Activated CD4-positive, CD25-positive, alpha-beta regulatory T cell treated with anti-CD3 and anti-CD28 coated beads, Interleukin-2, amount 50 U/mL, for 72 hours (primary cell): Measurements from ENCODE around the gene SLC8A2.
"Not testable (repeated sequence)": the region's sequence is repeated elsewhere in the genome, so short reads cannot be mapped to it uniquely, and the experiment has no call there.

Source experiments
- DNase-seq: peaks from one replicate; pipeline ENCODE4 v3.0.0; 2021

The SLC8A2 gene

GRCh38 chr19:47427241-47428176 is 44.2 kb downstream of the SLC8A2 start:
- peak; percentile 76 for DNase-seq

- no peak for DNase-seq
These were observed 48.4 kb downstream of the SLC8A2 start for GRCh38 chr19:47423203-47423882.

DNA sequence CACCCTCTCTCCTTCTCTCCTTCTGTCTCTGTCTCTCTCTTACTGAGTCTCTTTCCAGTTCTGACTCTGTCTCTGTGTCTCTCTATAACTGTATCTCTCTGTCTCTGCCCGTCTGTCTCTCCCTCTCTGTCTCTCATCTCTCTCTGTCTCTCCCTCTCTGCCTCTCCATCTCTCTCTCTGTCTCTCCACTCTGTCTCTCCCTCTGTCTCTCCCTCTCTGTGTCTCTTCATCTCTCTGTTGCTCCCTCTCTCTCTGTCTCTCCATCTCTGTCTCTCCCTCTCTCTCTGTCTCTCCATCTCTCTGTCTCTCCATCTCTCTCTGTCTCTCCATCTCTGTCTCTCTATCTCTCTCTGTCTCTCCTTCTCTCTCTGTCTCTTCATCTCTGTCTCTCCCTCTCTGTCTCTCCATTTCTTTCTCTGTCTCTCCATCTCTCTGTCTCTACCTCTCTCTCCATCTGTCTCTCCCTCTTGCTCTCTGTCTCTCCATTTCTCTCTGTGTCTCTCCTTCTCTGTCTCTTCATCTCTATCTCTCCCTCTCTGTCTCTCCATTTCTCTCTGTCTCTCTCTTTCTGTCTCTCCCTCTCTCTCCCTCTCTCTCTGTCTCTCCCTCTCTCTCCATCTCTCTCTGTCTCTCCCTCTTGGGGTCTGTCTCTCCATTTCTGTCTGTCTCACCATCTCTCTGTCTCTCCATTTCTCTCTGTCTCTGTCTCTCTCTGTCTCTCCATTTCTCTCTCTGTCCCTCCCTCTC is 49.1 kb downstream of the SLC8A2 start:
- DNase-seq: no peak

DNA sequence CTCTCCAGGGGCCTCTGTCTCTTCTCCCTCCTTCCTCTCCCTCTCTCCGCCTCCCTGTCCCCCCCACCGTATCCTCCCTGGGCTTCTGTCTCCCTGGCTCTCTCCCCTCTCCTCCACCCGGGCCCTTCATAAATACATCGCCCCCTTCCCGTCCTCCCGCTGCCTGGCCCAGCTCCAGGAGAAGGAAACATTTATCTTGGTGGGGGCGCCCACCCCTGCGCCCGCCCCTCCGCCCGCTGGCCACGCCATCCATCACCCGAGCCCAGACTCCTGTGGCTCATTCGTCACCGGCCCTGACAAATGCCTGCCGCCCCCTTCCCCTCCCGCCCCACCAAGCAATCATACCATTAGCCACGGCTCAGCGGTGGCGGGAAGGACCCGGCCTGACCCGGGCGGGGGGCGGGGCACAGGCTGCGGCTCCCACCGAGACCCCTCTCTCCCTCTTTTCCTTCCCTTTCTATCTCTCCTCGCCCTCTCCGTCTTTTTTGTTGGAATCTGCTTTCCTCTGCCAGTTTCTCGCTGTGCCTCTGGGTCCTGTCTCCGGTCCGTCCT is 49.8 kb downstream of the SLC8A2 start:
- DNase-seq: no peak

GRCh38 chr19:47421244-47421786 is 50.4 kb downstream of the SLC8A2 start:
- DNase-seq: no peak

DNA sequence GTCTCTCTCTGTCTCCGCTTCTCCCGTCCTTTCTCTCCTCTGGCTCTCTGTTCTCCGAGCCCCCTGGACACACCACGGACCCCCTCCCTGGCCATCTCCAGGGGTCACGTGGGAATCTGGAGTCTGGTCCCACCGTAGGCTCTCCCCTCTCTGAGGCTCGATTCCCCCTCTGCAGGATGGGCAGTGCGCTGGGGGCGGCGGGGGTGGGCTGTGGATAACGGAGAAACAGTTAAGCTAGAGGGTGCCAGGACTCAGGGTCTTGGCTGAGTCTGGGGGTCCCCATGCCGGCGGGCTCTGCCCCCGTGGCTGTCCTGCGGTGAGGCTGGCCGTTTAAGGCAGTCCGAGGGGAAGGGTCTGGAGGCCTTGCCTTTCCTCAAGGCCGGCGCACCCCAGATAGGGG is 51.9 kb downstream of the SLC8A2 start:
- DNase-seq: no peak

- no peak for DNase-seq
These were observed 52.5 kb downstream of the SLC8A2 start, which contains the start of gene MEIS3 for GRCh38 chr19:47419030-47419783. MEIS3 (minus strand) TSS chr19:47419527; CDS start chr19:47419081, 446 bp downstream.

- no peak for DNase-seq
These were observed 53.0 kb downstream of the SLC8A2 start for GRCh38 chr19:47418692-47419029.

- no peak for DNase-seq
These were observed 53.7 kb downstream of the SLC8A2 start for GRCh38 chr19:47417746-47418691.

DNA sequence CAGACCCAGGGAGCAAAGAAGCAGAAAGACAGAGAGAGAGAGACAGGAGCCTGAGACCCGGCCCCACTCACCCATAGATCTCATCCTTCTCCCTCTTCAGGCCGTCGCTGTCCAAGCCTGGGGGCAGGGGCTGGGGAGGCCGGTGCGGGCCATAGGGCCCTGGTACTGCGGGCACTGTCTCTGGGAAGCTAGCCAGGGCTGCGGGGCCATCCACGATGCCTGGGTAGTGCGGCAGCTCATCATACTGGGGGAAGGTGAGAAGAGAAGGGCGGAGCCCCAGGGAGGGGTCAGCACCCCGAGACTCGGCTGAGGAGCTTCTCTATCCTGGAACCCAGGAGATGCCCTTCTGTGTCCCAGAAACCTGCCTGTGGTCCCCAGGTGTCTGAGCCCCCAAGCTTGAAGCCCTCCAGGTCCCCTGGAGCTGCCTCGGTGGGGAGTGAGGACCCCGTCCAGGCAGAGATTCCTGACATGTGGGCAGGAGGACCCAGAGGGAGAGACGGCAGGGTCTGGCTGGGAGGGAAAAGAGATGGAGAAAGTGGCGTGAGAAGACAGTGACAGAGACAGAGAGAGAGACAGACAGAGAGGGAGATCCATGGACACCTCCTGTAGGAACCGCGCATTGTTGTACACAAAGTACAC is 54.5 kb downstream of the SLC8A2 start:
- no peak for DNase-seq

GRCh38 chr19:47416643-47416985 is 55.1 kb downstream of the SLC8A2 start:
- DNase-seq: no peak

- DNase-seq: no peak
These were observed 55.6 kb downstream of the SLC8A2 start for GRCh38 chr19:47415953-47416642.

- no peak for DNase-seq
These were observed 57.2 kb downstream of the SLC8A2 start for GRCh38 chr19:47414469-47414868.

- DNase-seq: no peak
These were observed 57.8 kb downstream of the SLC8A2 start for GRCh38 chr19:47413941-47414340.

GRCh38 chr19:47411696-47412095 is 60.0 kb downstream of the SLC8A2 start:
- DNase-seq: not testable (repeated sequence)

DNA sequence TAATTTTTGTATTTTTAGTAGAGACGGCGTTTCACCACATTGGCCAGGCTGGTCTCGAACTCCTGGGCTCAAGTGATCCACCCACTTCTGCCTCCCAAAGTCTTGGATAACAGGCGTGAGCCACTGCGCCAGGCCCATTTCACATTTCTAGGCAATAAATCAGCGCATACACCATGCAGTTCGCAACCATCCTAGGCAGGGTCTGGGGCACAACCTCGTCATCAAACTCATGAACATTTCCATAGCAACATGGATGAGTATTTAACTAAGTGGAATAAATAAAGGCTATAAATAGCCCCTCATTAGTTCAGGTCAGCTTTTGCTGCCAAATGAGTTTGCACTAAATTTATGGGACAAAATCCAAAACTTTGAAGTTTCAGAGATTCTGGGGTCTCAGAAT is 60.6 kb downstream of the SLC8A2 start:
- no peak for DNase-seq

GRCh38 chr19:47408156-47408938 is 63.3 kb downstream of the SLC8A2 start:
- DNase-seq: no peak

DNA sequence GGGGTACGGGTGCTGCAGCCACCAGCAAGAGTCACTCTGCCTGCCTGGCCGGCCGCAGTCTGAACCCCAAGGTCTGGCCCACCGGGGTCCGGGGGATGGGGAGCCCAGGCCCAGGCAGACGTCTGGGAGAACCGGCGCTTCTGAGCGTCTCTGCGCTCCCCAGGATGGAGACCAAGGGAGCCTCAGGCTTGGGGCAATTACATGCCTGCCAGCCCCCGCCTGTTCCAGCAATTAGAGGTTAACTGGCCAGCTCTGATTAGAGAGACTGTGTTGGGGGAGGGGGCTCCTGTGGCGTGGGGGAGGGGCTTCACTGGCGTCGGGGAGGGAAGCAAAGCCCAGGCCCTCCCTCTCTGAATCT is 64.3 kb downstream of the SLC8A2 start:
- DNase-seq: no peak
